SK-N-SH treated with all-trans-retinoic acid at 6 μM for 48 hours (cell line): Measurements from ENCODE around the gene AHRR.
"Not testable (repeated sequence)": the region's sequence is repeated elsewhere in the genome, so short reads cannot be mapped to it uniquely, and the experiment has no call there.

ENCODE experiments used
- ARNTL ChIP-seq: fragments of 450-650 bp; formaldehyde crosslinking; IDR thresholded peaks from 2 replicates; pipeline ENCODE4 v1.5.0; 2020; ENCODE audit warnings: low read depth, mild to moderate bottlenecking, moderate library complexity, borderline replicate concordance
- CREB5 ChIP-seq: fragments of 250-450 bp; sonication (Bioruptor Pico); IDR thresholded peaks from 2 replicates; pipeline ENCODE4 v1.5.1; 2020; ENCODE audit warnings: low read depth, mild to moderate bottlenecking, moderate library complexity
- ESRRG ChIP-seq: fragments of 250-450 bp; sonication (Bioruptor Pico); IDR thresholded peaks from 2 replicates; pipeline ENCODE4 v1.6.1; 2021; ENCODE audit warnings: mild to moderate bottlenecking
- ISL1 ChIP-seq: fragments of 250-450 bp; sonication (Bioruptor Pico); IDR thresholded peaks from 2 replicates; pipeline ENCODE4 v2.1.2; 2022; ENCODE audit warnings: mild to moderate bottlenecking, moderate library complexity
- PATZ1 ChIP-seq: fragments of 250-450 bp; sonication (Bioruptor Pico); IDR thresholded peaks from 2 replicates; pipeline ENCODE4 v1.8.0; 2020; ENCODE audit warnings: mild to moderate bottlenecking, moderate library complexity, borderline replicate concordance
- RARB ChIP-seq: fragments of 250-450 bp; sonication (Bioruptor Pico); IDR thresholded peaks from 2 replicates; pipeline ENCODE4 v1.8.0; 2021; ENCODE audit warnings: mild to moderate bottlenecking, moderate library complexity
- TOX ChIP-seq: fragments of 250-450 bp; sonication (Bioruptor Pico); IDR thresholded peaks from 2 replicates; pipeline ENCODE4 v1.8.0; 2021; ENCODE audit warnings: mild to moderate bottlenecking, moderate library complexity, borderline replicate concordance
- ZFP30 ChIP-seq: fragments of 450-650 bp; formaldehyde crosslinking; IDR thresholded peaks from 2 replicates; pipeline ENCODE4 v1.5.0; 2022; ENCODE audit warnings: mild to moderate bottlenecking, moderate library complexity
- ZNF70 ChIP-seq: fragments of 450-650 bp; formaldehyde crosslinking; IDR thresholded peaks from 2 replicates; pipeline ENCODE4 v1.5.0; 2020; ENCODE audit warnings: mild to moderate bottlenecking, moderate library complexity

- not testable (repeated sequence) for TF ChIP-seq ZNF70 (CRISPR knock-in tag); PATZ1 (CRISPR knock-in tag); ISL1; ARNTL (CRISPR knock-in tag); ESRRG; CREB5 (CRISPR knock-in tag); RARB (CRISPR knock-in tag); ZFP30; TOX (CRISPR knock-in tag)
These were observed 48.4 kb upstream of the AHRR start for GRCh38 chr5:273091-273490.
